ENCODE data around the gene TEP1.
A peak's percentile ranks its signal among the peaks of the same experiment; 100 is the strongest.

Gene TEP1

GRCh38 chr14:20379743-20380142, 33.6 kb downstream of the TEP1 start:
- H3K27ac ChIP-seq = no peak overlapping the region
- TF ChIP-seq ZFX (IDR thresholded peaks at IDR 0.05; ENCODE audit: borderline replicate concordance) (no peak), CTCF (IDR thresholded peaks at IDR 0.05) (no peak)

- no peak overlapping the region for H3K27ac ChIP-seq
- TF ChIP-seq ZFX (IDR thresholded peaks at IDR 0.05; ENCODE audit: borderline replicate concordance) (no peak), CTCF (IDR thresholded peaks at IDR 0.05) (no peak)
Measured at GRCh38 chr14:20377171-20377570, 36.1 kb downstream of the TEP1 start.

GRCh38 chr14:20376071-20376588, 37.2 kb downstream of the TEP1 start:
- TF ChIP-seq ZFX (IDR thresholded peaks at IDR 0.05; ENCODE audit: borderline replicate concordance) (no peak), CTCF (IDR thresholded peaks at IDR 0.05) (no peak)
- no peak overlapping the region for H3K27ac ChIP-seq

- TF ChIP-seq ZFX (IDR thresholded peaks at IDR 0.05; ENCODE audit: borderline replicate concordance) (no peak), CTCF (IDR thresholded peaks at IDR 0.05) (no peak)
- no peak overlapping the region for H3K27ac ChIP-seq
Measured at GRCh38 chr14:20375471-20375870, 37.8 kb downstream of the TEP1 start.

- no peak for TF ChIP-seq CTCF (IDR thresholded peaks at IDR 0.05)
- no peak for TF ChIP-seq ZFX (IDR thresholded peaks at IDR 0.05; ENCODE audit: borderline replicate concordance)
- H3K27ac ChIP-seq = no peak overlapping the region
Measured at GRCh38 chr14:20372796-20373195, 40.5 kb downstream of the TEP1 start.

GRCh38 chr14:20365928-20366327, 47.4 kb downstream of the TEP1 start:
- TF ChIP-seq ZFX (IDR thresholded peaks at IDR 0.05; ENCODE audit: borderline replicate concordance) = no peak
- TF ChIP-seq CTCF (IDR thresholded peaks at IDR 0.05) = no peak
- H3K27ac ChIP-seq = no peak overlapping the region

GRCh38 chr14:20358474-20358873, 54.8 kb downstream of the TEP1 start:
- H3K27ac ChIP-seq = peak overlapping the region; percentile 30

GRCh38 chr14:20356422-20356821, 56.9 kb downstream of the TEP1 start:
- H3K27ac ChIP-seq = no peak overlapping the region
- TF ChIP-seq ZFX (IDR thresholded peaks at IDR 0.05; ENCODE audit: borderline replicate concordance) (no peak), CTCF (IDR thresholded peaks at IDR 0.05) (no peak)
